ENCODE measurements around the gene TRIOBP. TPM values are rescaled to one million over a fixed set of nuclear protein-coding genes. Genes with fewer than 3 reads are reported as not detected.
"Not testable (repeated sequence)": the region's sequence is repeated elsewhere in the genome, so short reads cannot be mapped to it uniquely, and the experiment has no call there.

TRIOBP gene
- total RNA-seq, 1 experiment from 2014 or later, result 45.7 TPM

- H3K36me3 Mint-ChIP-seq (ENCODE audit: insufficient read depth, unreplicated experiment), result peaks cover 59% of the 10 kb centered on the region
- no peak for DNase-seq (ENCODE audit: unreplicated experiment)
- BruUV-seq (replicated peaks), result no TSS peak
- ChIA-PET CTCF (interaction anchor here (0.6 to 0.7 kb wide), 2 partner anchors 14 to 24 kb away, joined by 3 read pairs; no protein-coding TSS in a partner anchor), POLR2A (interaction anchor here (0.6 to 1.1 kb wide), 3 partner anchors 13 to 82 kb away, joined by 3 read pairs; no protein-coding TSS in a partner anchor)
- H3K9me3 Mint-ChIP-seq (ENCODE audit: unreplicated experiment), result no peaks in the 10 kb centered on the region
- no peak overlapping the region for H3K4me3 Mint-ChIP-seq (ENCODE audit: unreplicated experiment)
- no peak for TF ChIP-seq CTCF (IDR thresholded peaks at IDR 0.05; ENCODE audit: unreplicated experiment)
- H3K4me1 Mint-ChIP-seq (ENCODE audit: insufficient read depth, unreplicated experiment), result peaks cover 22% of the 10 kb centered on the region
- intact Hi-C loops (cut with micrococcal nuclease), result no loop called here
- H3K27ac Mint-ChIP-seq (ENCODE audit: low read depth, unreplicated experiment), result no peak overlapping the region
- no peaks in the 10 kb centered on the region for H3K27me3 Mint-ChIP-seq (ENCODE audit: insufficient read depth, unreplicated experiment)
Measured at GRCh38 chr22:37692627-37693285, 4.1 kb upstream of the TRIOBP start.

- CTCF ChIA-PET, result interaction anchor here (0.7 to 1.6 kb wide), 3 partner anchors 9 to 156 kb away, joined by 3 to 5 read pairs (median 4); no protein-coding TSS in a partner anchor
- intact Hi-C loops (cut with micrococcal nuclease), result not testable (repeated sequence)
- peaks cover 47% of the 10 kb centered on the region for H3K36me3 Mint-ChIP-seq (ENCODE audit: insufficient read depth, unreplicated experiment)
Measured at GRCh38 chr22:37694131-37694530, 2.7 kb upstream of the TRIOBP start.

GRCh38 chr22:37696260-37696656, 590 bp upstream of the TRIOBP start:
- not testable (repeated sequence) for H3K4me3 Mint-ChIP-seq (ENCODE audit: unreplicated experiment)
- POLR2A ChIA-PET, result interaction anchor here (0.6 to 1.8 kb wide), 4 partner anchors 15 to 57 kb away, joined by 3 to 5 read pairs (median 3); no protein-coding TSS in a partner anchor

More at GRCh38 chr22:37694131-37694530, 2.7 kb upstream of the TRIOBP start:
- not testable (repeated sequence) for H3K9me3 Mint-ChIP-seq (ENCODE audit: unreplicated experiment); H3K27ac Mint-ChIP-seq (ENCODE audit: low read depth, unreplicated experiment); BruUV-seq (replicated peaks); H3K4me3 Mint-ChIP-seq (ENCODE audit: unreplicated experiment); H3K27me3 Mint-ChIP-seq (ENCODE audit: insufficient read depth, unreplicated experiment); DNase-seq (ENCODE audit: unreplicated experiment)
- POLR2A ChIA-PET, result interaction anchor here (0.6 kb wide), 1 partner anchor 253 kb away, joined by 4 read pairs; no protein-coding TSS in a partner anchor
- H3K4me1 Mint-ChIP-seq (ENCODE audit: insufficient read depth, unreplicated experiment), result peaks cover 12% of the 10 kb centered on the region

GRCh38 chr22:37697538-37697835, 639 bp downstream of the TRIOBP start:
- no peak overlapping the region for H3K27ac Mint-ChIP-seq (ENCODE audit: low read depth, unreplicated experiment)
- intact Hi-C loops (cut with micrococcal nuclease), result no loop called here

More at GRCh38 chr22:37696260-37696656, 590 bp upstream of the TRIOBP start:
- H3K4me1 Mint-ChIP-seq (ENCODE audit: insufficient read depth, unreplicated experiment); BruUV-seq (replicated peaks); H3K9me3 Mint-ChIP-seq (ENCODE audit: unreplicated experiment); H3K27ac Mint-ChIP-seq (ENCODE audit: low read depth, unreplicated experiment); intact Hi-C loops (cut with micrococcal nuclease); H3K27me3 Mint-ChIP-seq (ENCODE audit: insufficient read depth, unreplicated experiment); DNase-seq (ENCODE audit: unreplicated experiment): not testable (repeated sequence)
- CTCF ChIA-PET, result interaction anchor here (0.7 to 1.0 kb wide), 2 partner anchors 14 to 55 kb away, joined by 3 to 4 read pairs; no protein-coding TSS in a partner anchor
- H3K36me3 Mint-ChIP-seq (ENCODE audit: insufficient read depth, unreplicated experiment), result peaks cover 31% of the 10 kb centered on the region

More at GRCh38 chr22:37697538-37697835, 639 bp downstream of the TRIOBP start:
- DNase-seq (ENCODE audit: unreplicated experiment), result no peak
- H3K4me3 Mint-ChIP-seq (ENCODE audit: unreplicated experiment), result no peak overlapping the region
- no TSS peak for BruUV-seq (replicated peaks)
- TF ChIP-seq CTCF (IDR thresholded peaks at IDR 0.05; ENCODE audit: unreplicated experiment), result no peak
- H3K4me1 Mint-ChIP-seq (ENCODE audit: insufficient read depth, unreplicated experiment), result peaks cover 7% of the 10 kb centered on the region
- ChIA-PET POLR2A (no interaction called here), CTCF (no interaction called here)
- no peaks in the 10 kb centered on the region for H3K9me3 Mint-ChIP-seq (ENCODE audit: unreplicated experiment)
- peaks cover 20% of the 10 kb centered on the region for H3K36me3 Mint-ChIP-seq (ENCODE audit: insufficient read depth, unreplicated experiment)
- no peaks in the 10 kb centered on the region for H3K27me3 Mint-ChIP-seq (ENCODE audit: insufficient read depth, unreplicated experiment)

Measured in MCF 10A (cell line).